Subcutaneous abdominal adipose tissue (tissue), 5 donors: ENCODE measurements around the gene SUCNR1.
"Not testable (repeated sequence)": the region's sequence is repeated elsewhere in the genome, so short reads cannot be mapped to it uniquely, and the experiment has no call there.

ENCODE experiments used
- H3K27ac ChIP-seq: one replicate; pipeline ENCODE4 v1.7.0; 2013; ENCODE audit warnings: low read depth, mild to moderate bottlenecking, inconsistent platforms, low read length, moderate library complexity
- H3K27me3 ChIP-seq, 5 donors: one replicate each; pipeline ENCODE4 v1.7.0; 2013; ENCODE audit warnings: low read length in 5 of 5, inconsistent platforms in 1 of 5; ENCODE audit not compliant: control insufficient read depth in 5 of 5, insufficient read depth in 4 of 5
- H3K36me3 ChIP-seq, 5 donors: one replicate each; pipeline ENCODE4 v1.7.0; 2013; ENCODE audit warnings: low read length in 5 of 5; ENCODE audit not compliant: control insufficient read depth in 5 of 5, insufficient read depth in 5 of 5
- H3K4me1 ChIP-seq, 5 donors: one replicate each; pipeline ENCODE4 v1.7.0; 2013; ENCODE audit warnings: low read length in 5 of 5, mild to moderate bottlenecking in 3 of 5, moderate library complexity in 1 of 5; ENCODE audit not compliant: control insufficient read depth in 5 of 5, insufficient read depth in 5 of 5
- H3K4me3 ChIP-seq, 5 donors: one replicate each; pipeline ENCODE4 v1.7.0; 2013; ENCODE audit warnings: low read length in 5 of 5, low read depth in 1 of 5
- H3K9ac ChIP-seq, 5 donors: one replicate each; pipeline ENCODE4 v1.7.0; 2013; ENCODE audit warnings: low read length in 5 of 5, mild to moderate bottlenecking in 4 of 5, moderate library complexity in 3 of 5
- H3K9me3 ChIP-seq, 5 donors: one replicate each; pipeline ENCODE4 v1.7.0; 2013; ENCODE audit warnings: low read length in 5 of 5; ENCODE audit not compliant: control insufficient read depth in 5 of 5
- donor health status: healthy.
- donor health status: healthy.
- donor health status: healthy.
- donor health status: healthy.
- donor health status: healthy.

SUCNR1 gene

GRCh38 chr3:151887450-151888211, 14.2 kb downstream of the SUCNR1 start:
- H3K27ac ChIP-seq, H3K9ac ChIP-seq, H3K4me3 ChIP-seq, H3K36me3 ChIP-seq, H3K9me3 ChIP-seq, H3K27me3 ChIP-seq, H3K4me1 ChIP-seq: not testable (repeated sequence)

- no peaks in the 10 kb centered on the region for H3K9me3 ChIP-seq
- H3K4me3 ChIP-seq, result no peak overlapping the region
- no peaks in the 10 kb centered on the region for H3K27me3 ChIP-seq
- H3K36me3 ChIP-seq, result no peaks in the 10 kb centered on the region
- no peak overlapping the region for H3K9ac ChIP-seq
- H3K4me1 ChIP-seq, result no peaks in the 10 kb centered on the region
- H3K27ac ChIP-seq, result no peak overlapping the region
These were observed 17.3 kb downstream of the SUCNR1 start for GRCh38 chr3:151890721-151891141.

GRCh38 chr3:151891721-151892120, 18.3 kb downstream of the SUCNR1 start:
- Histone ChIP-seq H3K36me3 (no peaks in the 10 kb centered on the region), H3K9me3 (no peaks in the 10 kb centered on the region), H3K4me1 (no peaks in the 10 kb centered on the region), H3K27ac (no peak overlapping the region), H3K9ac (no peak overlapping the region), H3K4me3 (no peak overlapping the region), H3K27me3 (no peaks in the 10 kb centered on the region)

- Histone ChIP-seq H3K27me3 (no peaks in the 10 kb centered on the region), H3K9ac (no peak overlapping the region), H3K4me1 (no peaks in the 10 kb centered on the region), H3K27ac (no peak overlapping the region), H3K9me3 (no peaks in the 10 kb centered on the region), H3K36me3 (no peaks in the 10 kb centered on the region), H3K4me3 (no peak overlapping the region)
These were observed 20.8 kb downstream of the SUCNR1 start for GRCh38 chr3:151894219-151894618.

- Histone ChIP-seq H3K27me3 (no peaks in the 10 kb centered on the region), H3K4me3 (no peak overlapping the region), H3K9ac (no peak overlapping the region), H3K9me3 (no peaks in the 10 kb centered on the region), H3K4me1 (no peaks in the 10 kb centered on the region), H3K36me3 (no peaks in the 10 kb centered on the region), H3K27ac (no peak overlapping the region)
These were observed 22.2 kb downstream of the SUCNR1 start for GRCh38 chr3:151895478-151896241.

GRCh38 chr3:151896246-151897012, 23.0 kb downstream of the SUCNR1 start:
- H3K27me3 ChIP-seq, result no peaks in the 10 kb centered on the region
- H3K4me1 ChIP-seq, result peaks cover 0 to 4% (median 1%) of the 10 kb centered on the region in 5 donors
- H3K36me3 ChIP-seq, result no peaks in the 10 kb centered on the region
- no peak overlapping the region for H3K27ac ChIP-seq
- H3K4me3 ChIP-seq, result no peak overlapping the region
- no peaks in the 10 kb centered on the region for H3K9me3 ChIP-seq
- H3K9ac ChIP-seq, result no peak overlapping the region

- H3K9me3 ChIP-seq, H3K36me3 ChIP-seq, H3K27ac ChIP-seq, H3K27me3 ChIP-seq, H3K9ac ChIP-seq, H3K4me3 ChIP-seq: not testable (repeated sequence)
- H3K4me1 ChIP-seq, result peaks cover 0 to 18% (median 7%) of the 10 kb centered on the region in 5 donors
These were observed 24.7 kb downstream of the SUCNR1 start for GRCh38 chr3:151898121-151898520.

- not testable (repeated sequence) for H3K27me3 ChIP-seq, H3K36me3 ChIP-seq, H3K9ac ChIP-seq, H3K9me3 ChIP-seq, H3K27ac ChIP-seq, H3K4me3 ChIP-seq
- peaks cover 0 to 24% (median 11%) of the 10 kb centered on the region in 5 donors for H3K4me1 ChIP-seq
These were observed 25.3 kb downstream of the SUCNR1 start for GRCh38 chr3:151898564-151899261.

- H3K27me3 ChIP-seq, result no peaks in the 10 kb centered on the region
- peaks cover 0 to 33% (median 12%) of the 10 kb centered on the region in 5 donors for H3K4me1 ChIP-seq
- H3K9me3 ChIP-seq, result no peaks in the 10 kb centered on the region
- H3K4me3 ChIP-seq, result no peak overlapping the region
- H3K9ac ChIP-seq, result no peak overlapping the region
- H3K27ac ChIP-seq, result no peak overlapping the region
- no peaks in the 10 kb centered on the region for H3K36me3 ChIP-seq
These were observed 26.6 kb downstream of the SUCNR1 start for GRCh38 chr3:151899996-151900395.
